Endothelial cell of umbilical vein (primary cell): Measurements from ENCODE around the gene PNLIPRP1. TPM values are rescaled to one million over a fixed set of nuclear protein-coding genes. Genes with fewer than 3 reads are reported as not detected.

Experiments
- BruUV-seq: library from RNA; stranded (reverse); fragments of 400-500 nt; replicated peaks from 2 replicates; lab custom pipeline; 2021; lab: Mats Ljungman, UMichigan
- CTCF ChIA-PET: fragments of 300-600, 350-600 bp; sonication (Branson Sonifier 250); formaldehyde crosslinking; loops from one replicate; lab custom pipeline; 2021; ENCODE audit warnings: antibody characterized with exemption, inconsistent platforms; lab: Charles Lee
- POLR2A ChIA-PET: fragments of 300-600, 350-600 bp; sonication (Branson Sonifier 250); formaldehyde crosslinking; loops from one replicate; lab custom pipeline; 2021; ENCODE audit warnings: antibody characterized with exemption, inconsistent platforms; lab: Charles Lee
- DNase-seq: peaks from one replicate; pipeline ENCODE4 v3.0.0-alpha.2; 2011; ENCODE audit warnings: low read depth, low spot score
- FAIRE-seq: peaks from 2 replicates; lab custom pipeline; 2011; peaks lifted over from hg19 to GRCh38; lab: Jason Lieb, UNC
- H2AFZ ChIP-seq: 2 replicates; pipeline ENCODE4 v1.6.0; 2012; ENCODE audit warnings: low read depth, low read length, control low read depth, inconsistent platforms
- H3K27ac ChIP-seq: 2 replicates; pipeline ENCODE4 v1.5.1; 2011; ENCODE audit warnings: low read depth, mild to moderate bottlenecking, control low read depth, low read length, moderate library complexity; ENCODE audit not compliant: insufficient read depth
- H3K27me3 ChIP-seq, 2 experiments: 2 replicates each; pipeline versions ENCODE4 v1.6.0 to v1.6.1; 2011; ENCODE audit warnings: low read length in 2 of 2, mixed read lengths in 1 of 2; ENCODE audit not compliant: control insufficient read depth in 2 of 2, insufficient read depth in 2 of 2
- H3K36me3 ChIP-seq, 2 experiments: 2 replicates in 1 of 2; 3 replicates in 1 of 2; pipeline ENCODE4 v1.5.1; 2011; ENCODE audit warnings: low read length in 2 of 2, mild to moderate bottlenecking in 1 of 2, moderate library complexity in 1 of 2; ENCODE audit not compliant: control insufficient read depth in 2 of 2, insufficient read depth in 2 of 2; ENCODE audit errors: extremely low read depth in 1 of 2
- H3K4me1 ChIP-seq: 3 replicates; pipeline ENCODE4 v1.5.1; 2011; ENCODE audit warnings: mild to moderate bottlenecking, low read length; ENCODE audit not compliant: control insufficient read depth, insufficient read depth; ENCODE audit errors: extremely low read depth
- H3K4me2 ChIP-seq: 2 replicates; pipeline ENCODE4 v1.6.1; 2011; ENCODE audit warnings: low read length, control low read depth, mixed read lengths; ENCODE audit not compliant: insufficient read depth
- H3K4me3 ChIP-seq, 3 experiments: fragments of 200-600 bp in 1 of 3; sonication (generic), shearing (Covaris generic) in 1 of 3; replicated peaks in 1 of 3; 2 replicates each; pipeline ENCODE4 v1.5.1; 2011 to 2016; ENCODE audit warnings: control low read depth in 3 of 3, low read length in 3 of 3, mild to moderate bottlenecking in 2 of 3, inconsistent platforms in 1 of 3, low read depth in 1 of 3, moderate library complexity in 1 of 3; ENCODE audit not compliant: insufficient read depth in 1 of 3
- H3K79me2 ChIP-seq: 2 replicates; pipeline ENCODE4 v1.6.0; 2012; ENCODE audit warnings: low read length, inconsistent platforms; ENCODE audit not compliant: control insufficient read depth, insufficient read depth
- H3K9ac ChIP-seq: replicated peaks from 2 replicates; pipeline ENCODE3; 2011; ENCODE audit warnings: low read length, control low read depth; ENCODE audit not compliant: insufficient read depth; ENCODE audit errors: extremely low read depth
- H3K9me1 ChIP-seq: replicated peaks from 3 replicates; pipeline ENCODE4 v1.6.0; 2011; ENCODE audit warnings: mild to moderate bottlenecking, low read length; ENCODE audit not compliant: control insufficient read depth, insufficient read depth; ENCODE audit errors: extremely low read depth
- H3K9me3 ChIP-seq: replicated peaks from 2 replicates; pipeline ENCODE4 v1.5.1; 2012; ENCODE audit warnings: low read length, inconsistent platforms; ENCODE audit not compliant: control insufficient read depth, insufficient read depth
- H4K20me1 ChIP-seq: replicated peaks from 2 replicates; pipeline ENCODE3; 2011; ENCODE audit warnings: mild to moderate bottlenecking, low read length; ENCODE audit not compliant: control insufficient read depth, insufficient read depth; ENCODE audit errors: extremely low read depth
- EZH2 ChIP-seq: IDR thresholded peaks from 2 replicates; pipeline ENCODE4 v1.6.1; 2012; ENCODE audit warnings: borderline replicate concordance, low read depth, mild to moderate bottlenecking, moderate library complexity, low read length, inconsistent platforms; ENCODE audit not compliant: severe bottlenecking
- FOS ChIP-seq: IDR thresholded peaks from 2 replicates; pipeline ENCODE4 v1.6.1; 2011; ENCODE audit warnings: mild to moderate bottlenecking, low read length, moderate library complexity, borderline replicate concordance; ENCODE audit not compliant: insufficient read depth
- GATA2 ChIP-seq: IDR thresholded peaks from 2 replicates; pipeline ENCODE4 v1.7.0; 2011; ENCODE audit warnings: low read depth, mild to moderate bottlenecking, moderate library complexity, mixed read lengths, low read length; ENCODE audit not compliant: insufficient read length, insufficient read depth
- JUN ChIP-seq: IDR thresholded peaks from 2 replicates; pipeline ENCODE4 v1.6.1; 2011; ENCODE audit warnings: borderline replicate concordance, low read depth; ENCODE audit not compliant: insufficient read length, insufficient read depth
- MYC ChIP-seq: IDR thresholded peaks from one replicate; pipeline ENCODE4 v1.6.1; 2011; ENCODE audit warnings: mild to moderate bottlenecking, low read depth, low read length
- POLR2A ChIP-seq: IDR thresholded peaks from 2 replicates; pipeline ENCODE4 v1.6.1; 2012; ENCODE audit warnings: low read depth, mild to moderate bottlenecking, control low read depth, low read length
- POLR2AphosphoS5 ChIP-seq: IDR thresholded peaks from 2 replicates; pipeline ENCODE4 v1.6.1; 2012; ENCODE audit warnings: low read depth, mild to moderate bottlenecking, control low read depth, low read length, moderate library complexity; ENCODE audit not compliant: insufficient read depth
- dilution Hi-C: fragments of 300-500 bp; cut with MboI; formaldehyde crosslinking; loops from one replicate; pipeline ENCODE4 v1.15.0; 2019; ENCODE audit warnings: low sequenced_read_pairs; ENCODE audit not compliant: extremely low pct_ligation_motif_present
- intact Hi-C: fragments of 100-400 bp; cut with micrococcal nuclease; formaldehyde crosslinking; loops from one replicate; pipeline ENCODE4 v1.10.0; 2022
- polyA plus RNA-seq, 4 experiments: library from polyadenylated mRNA; depleted of rRNA in 3 of 4; stranded (reverse) in 3 of 4; unstranded in 1 of 4; fragments of >200 nt; gene quantifications; 2 replicates each; pipeline versions ENCODE4 v1.2.1 to v1.2.3, GENCODE V29; 2011 to 2012; ENCODE audit warnings: missing spikeins in 1 of 4
- total RNA-seq: library from RNA; stranded (reverse); gene quantifications from 2 replicates; pipeline ENCODE4 v1.2.3, GENCODE V29; 2021
- TF ChIP-seq, protein P1 (sequence below): IDR thresholded peaks from 2 replicates; pipeline ENCODE4 v1.6.1; 2011; ENCODE audit not compliant: insufficient read depth, insufficient read length
- TF ChIP-seq, protein P2 (sequence below), 2 donors: IDR thresholded peaks; 1 replicate in 1 of 2; 2 replicates in 1 of 2; pipeline ENCODE4 v1.5.1; 2011; ENCODE audit warnings: low read length in 2 of 2, mild to moderate bottlenecking in 2 of 2, moderate library complexity in 2 of 2, control low read depth in 1 of 2, inconsistent platforms in 1 of 2, low read depth in 1 of 2; ENCODE audit not compliant: insufficient read depth in 1 of 2; ENCODE audit errors: extremely low read depth in 1 of 2

Gene PNLIPRP1
- total and polyA plus RNA-seq, 2 donors (not counting 3 experiments of a cell fraction or from before 2014, with no cell fraction given), result not detected

DNA sequence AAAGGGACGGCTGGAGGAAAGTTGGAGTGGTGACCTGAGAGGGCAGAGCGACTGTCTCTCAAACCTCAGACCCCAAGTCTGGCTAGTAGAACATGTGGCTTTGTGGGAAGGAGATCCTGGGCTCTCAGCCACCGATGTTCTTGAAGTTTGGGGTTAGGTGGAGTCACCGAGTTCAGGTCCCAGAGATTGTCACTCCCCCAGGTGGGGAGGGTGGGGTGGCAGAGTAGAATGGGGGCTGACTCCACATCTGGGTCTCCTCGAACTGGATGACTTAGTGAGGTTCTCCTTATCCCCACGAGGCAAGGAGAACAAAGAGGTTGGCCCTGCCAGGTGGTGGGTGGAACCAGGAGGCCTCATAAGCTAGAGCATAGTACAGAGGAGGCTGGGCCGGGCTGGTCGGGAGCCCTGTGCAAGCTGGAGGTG lies 15.3 kb downstream of the PNLIPRP1 start:
- Histone ChIP-seq H3K79me2 (no peaks in the 10 kb centered on the region), H3K9me1 (no peaks in the 10 kb centered on the region), H3K4me3 (no peak overlapping the region), H4K20me1 (no peaks in the 10 kb centered on the region), H3K27ac (no peak overlapping the region), H3K9me3 (no peaks in the 10 kb centered on the region), H3K4me2 (no peak overlapping the region), H3K27me3 (no peaks in the 10 kb centered on the region), H3K4me1 (no peaks in the 10 kb centered on the region), H3K9ac (no peak overlapping the region), H2AFZ (no peak overlapping the region), H3K36me3 (no peaks in the 10 kb centered on the region)
- DNase-seq (no peak), FAIRE-seq (no peak)
- ChIA-PET CTCF (no interaction called here), POLR2A (no interaction called here)
- dilution Hi-C loops, result no loop called here
- intact Hi-C loops, result no loop called here
- TF ChIP-seq, protein P1, sequence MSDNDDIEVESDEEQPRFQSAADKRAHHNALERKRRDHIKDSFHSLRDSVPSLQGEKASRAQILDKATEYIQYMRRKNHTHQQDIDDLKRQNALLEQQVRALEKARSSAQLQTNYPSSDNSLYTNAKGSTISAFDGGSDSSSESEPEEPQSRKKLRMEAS, result no peak
- TF ChIP-seq POLR2A (no peak), JUN (no peak), EZH2 (no peak), GATA2 (no peak), MYC (no peak), POLR2AphosphoS5 (no peak), FOS (no peak)
- TF ChIP-seq, protein P2, sequence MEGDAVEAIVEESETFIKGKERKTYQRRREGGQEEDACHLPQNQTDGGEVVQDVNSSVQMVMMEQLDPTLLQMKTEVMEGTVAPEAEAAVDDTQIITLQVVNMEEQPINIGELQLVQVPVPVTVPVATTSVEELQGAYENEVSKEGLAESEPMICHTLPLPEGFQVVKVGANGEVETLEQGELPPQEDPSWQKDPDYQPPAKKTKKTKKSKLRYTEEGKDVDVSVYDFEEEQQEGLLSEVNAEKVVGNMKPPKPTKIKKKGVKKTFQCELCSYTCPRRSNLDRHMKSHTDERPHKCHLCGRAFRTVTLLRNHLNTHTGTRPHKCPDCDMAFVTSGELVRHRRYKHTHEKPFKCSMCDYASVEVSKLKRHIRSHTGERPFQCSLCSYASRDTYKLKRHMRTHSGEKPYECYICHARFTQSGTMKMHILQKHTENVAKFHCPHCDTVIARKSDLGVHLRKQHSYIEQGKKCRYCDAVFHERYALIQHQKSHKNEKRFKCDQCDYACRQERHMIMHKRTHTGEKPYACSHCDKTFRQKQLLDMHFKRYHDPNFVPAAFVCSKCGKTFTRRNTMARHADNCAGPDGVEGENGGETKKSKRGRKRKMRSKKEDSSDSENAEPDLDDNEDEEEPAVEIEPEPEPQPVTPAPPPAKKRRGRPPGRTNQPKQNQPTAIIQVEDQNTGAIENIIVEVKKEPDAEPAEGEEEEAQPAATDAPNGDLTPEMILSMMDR (IDR thresholded peaks at IDR 0.05; ENCODE audit: extremely low read depth in 1 of 2, insufficient read depth in 1 of 2, low read depth in 1 of 2, low read length in 2 of 2), result no peak
- BruUV-seq, result no TSS peak
